Measurements from ENCODE around the gene DUSP1.

DUSP1 gene

GRCh38 chr5:172777881-172778814 is 7.2 kb upstream of the DUSP1 start:
- DNase-seq (ENCODE audit: low spot score): peak; percentile 62

GRCh38 chr5:172776235-172776594 is 5.2 kb upstream of the DUSP1 start:
- DNase-seq (ENCODE audit: low spot score): no peak

GRCh38 chr5:172775326-172776234 is 4.6 kb upstream of the DUSP1 start:
- DNase-seq (ENCODE audit: low spot score): peak; percentile 90

GRCh38 chr5:172774561-172775315 is 3.7 kb upstream of the DUSP1 start:
- DNase-seq (ENCODE audit: low spot score): peak; percentile 58

- DNase-seq (ENCODE audit: low spot score): peak; percentile 78
These were observed 2.8 kb upstream of the DUSP1 start for GRCh38 chr5:172773481-172774469.

- DNase-seq (ENCODE audit: low spot score): peak; percentile 92
These were observed 1.3 kb upstream of the DUSP1 start for GRCh38 chr5:172772112-172772906.

GRCh38 chr5:172771439-172772111 is 580 bp upstream of the DUSP1 start:
- no peak for DNase-seq (ENCODE audit: low spot score)

GRCh38 chr5:172770374-172770674 is 671 bp downstream of the DUSP1 start:
- DNase-seq (ENCODE audit: low spot score): no peak

GRCh38 chr5:172769616-172770373 is 1.2 kb downstream of the DUSP1 start:
- no peak for DNase-seq (ENCODE audit: low spot score)

- peak; percentile 49 for DNase-seq (ENCODE audit: low spot score)
These were observed 1.7 kb downstream of the DUSP1 start for GRCh38 chr5:172769342-172769615.

GRCh38 chr5:172768573-172769341 is 2.2 kb downstream of the DUSP1 start:
- peak; percentile 59 for DNase-seq (ENCODE audit: low spot score)

GRCh38 chr5:172768098-172768572 is 2.9 kb downstream of the DUSP1 start:
- peak; percentile 25 for DNase-seq (ENCODE audit: low spot score)

- DNase-seq (ENCODE audit: low spot score): peak; percentile 44
These were observed 4.5 kb downstream of the DUSP1 start for GRCh38 chr5:172766287-172767108.

- DNase-seq (ENCODE audit: low spot score): peak; percentile 37
These were observed 5.2 kb downstream of the DUSP1 start for GRCh38 chr5:172765766-172766286.

GRCh38 chr5:172764861-172765765 is 5.9 kb downstream of the DUSP1 start:
- peak; percentile 80 for DNase-seq (ENCODE audit: low spot score)

- DNase-seq (ENCODE audit: low spot score): no peak
These were observed 7.9 kb downstream of the DUSP1 start for GRCh38 chr5:172763120-172763464.

Measured in hematopoietic multipotent progenitor cell treated with erythropoietin and hydrocortisone succinate and interleukin-3 and kit ligand, for 17 days (in vitro differentiated cells).